Endothelial cell (in vitro differentiated cells): Measurements from ENCODE around the gene CDRT4. TPM values are rescaled to one million over a fixed set of nuclear protein-coding genes. Genes with fewer than 3 reads are reported as not detected.

Experiments used
- DNase-seq: peaks from one replicate; pipeline ENCODE4 v3.0.0; 2021; ENCODE audit warnings: low spot score
- H3K27ac Mint-ChIP-seq: one replicate; pipeline ENCODE4 v1.8.0; 2021; ENCODE audit warnings: mixed read lengths, inconsistent platforms; ENCODE audit not compliant: unreplicated experiment
- H3K27me3 Mint-ChIP-seq: one replicate; pipeline ENCODE4 v1.8.0; 2021; ENCODE audit warnings: mild to moderate bottlenecking, moderate library complexity, mixed read lengths, inconsistent platforms; ENCODE audit not compliant: unreplicated experiment
- H3K36me3 Mint-ChIP-seq: one replicate; pipeline ENCODE4 v1.8.0; 2021; ENCODE audit warnings: mild to moderate bottlenecking, low read depth, mixed read lengths, inconsistent platforms; ENCODE audit not compliant: unreplicated experiment
- H3K4me1 Mint-ChIP-seq: one replicate; pipeline ENCODE4 v1.8.0; 2021; ENCODE audit warnings: mild to moderate bottlenecking, mixed read lengths, inconsistent platforms; ENCODE audit not compliant: unreplicated experiment
- H3K4me3 Mint-ChIP-seq: one replicate; pipeline ENCODE4 v1.8.0; 2021; ENCODE audit warnings: mild to moderate bottlenecking, mixed read lengths, inconsistent platforms; ENCODE audit not compliant: unreplicated experiment
- H3K9me3 Mint-ChIP-seq: one replicate; pipeline ENCODE4 v1.8.0; 2021; ENCODE audit warnings: mixed read lengths, inconsistent platforms; ENCODE audit not compliant: unreplicated experiment
- CTCF ChIP-seq: fragments of 200-600 bp; sonication (generic); IDR thresholded peaks from one replicate; pipeline ENCODE4 v1.5.0; 2021; ENCODE audit warnings: antibody characterized with exemption; ENCODE audit not compliant: unreplicated experiment
- total RNA-seq: library from RNA; stranded (reverse); fragmentation: NEBNext Ultra II Directional; extraction: Animal tissue kit (Norgen Biotek cat#: 25700); gene quantifications from one replicate; pipeline ENCODE4 v1.2.1, GENCODE V29; 2021; ENCODE audit not compliant: unreplicated experiment

The CDRT4 gene
- total RNA-seq, 1 donor from 2014 or later = 11.7 TPM

- H3K27me3 Mint-ChIP-seq = no peaks in the 10 kb centered on the region
- no peaks in the 10 kb centered on the region for H3K9me3 Mint-ChIP-seq
- H3K4me1 Mint-ChIP-seq = peaks cover 7% of the 10 kb centered on the region
- peaks cover 37% of the 10 kb centered on the region for H3K36me3 Mint-ChIP-seq
- DNase-seq = no peak
- H3K27ac Mint-ChIP-seq = no peak overlapping the region
- no peak for TF ChIP-seq CTCF
- H3K4me3 Mint-ChIP-seq = no peak overlapping the region
These were observed 44.8 kb upstream of the CDRT4 start for GRCh38 chr17:15512071-15512709.

GRCh38 chr17:15511142-15511541 lies 43.7 kb upstream of the CDRT4 start:
- no peak for DNase-seq
- H3K9me3 Mint-ChIP-seq = no peaks in the 10 kb centered on the region
- H3K36me3 Mint-ChIP-seq = peaks cover 37% of the 10 kb centered on the region
- TF ChIP-seq CTCF = no peak
- no peak overlapping the region for H3K27ac Mint-ChIP-seq
- peaks cover 7% of the 10 kb centered on the region for H3K4me1 Mint-ChIP-seq
- no peaks in the 10 kb centered on the region for H3K27me3 Mint-ChIP-seq
- no peak overlapping the region for H3K4me3 Mint-ChIP-seq

- TF ChIP-seq CTCF = no peak
- DNase-seq = no peak
- Mint-ChIP-seq H3K4me1 (peaks cover 7% of the 10 kb centered on the region), H3K4me3 (no peak overlapping the region), H3K27me3 (no peaks in the 10 kb centered on the region), H3K27ac (no peak overlapping the region), H3K36me3 (peaks cover 29% of the 10 kb centered on the region), H3K9me3 (no peaks in the 10 kb centered on the region)
These were observed 42.9 kb upstream of the CDRT4 start for GRCh38 chr17:15510361-15510760.

GRCh38 chr17:15509095-15509494 lies 41.7 kb upstream of the CDRT4 start:
- peaks cover 7% of the 10 kb centered on the region for H3K4me1 Mint-ChIP-seq
- H3K36me3 Mint-ChIP-seq = peaks cover 18% of the 10 kb centered on the region
- TF ChIP-seq CTCF = no peak
- peaks cover 3% of the 10 kb centered on the region for H3K27me3 Mint-ChIP-seq
- H3K9me3 Mint-ChIP-seq = no peaks in the 10 kb centered on the region
- H3K27ac Mint-ChIP-seq = no peak overlapping the region
- DNase-seq = no peak
- no peak overlapping the region for H3K4me3 Mint-ChIP-seq

- Mint-ChIP-seq H3K36me3 (peaks cover 19% of the 10 kb centered on the region), H3K9me3 (no peaks in the 10 kb centered on the region), H3K27ac (no peak overlapping the region), H3K4me1 (peaks cover 10% of the 10 kb centered on the region), H3K4me3 (peak overlapping the region; percentile 71), H3K27me3 (peaks cover 5% of the 10 kb centered on the region)
- no peak for DNase-seq
- no peak for TF ChIP-seq CTCF
These were observed 41.0 kb upstream of the CDRT4 start for GRCh38 chr17:15508466-15508865.
